ENCODE measurements around the gene CEBPE.

CEBPE gene

DNA sequence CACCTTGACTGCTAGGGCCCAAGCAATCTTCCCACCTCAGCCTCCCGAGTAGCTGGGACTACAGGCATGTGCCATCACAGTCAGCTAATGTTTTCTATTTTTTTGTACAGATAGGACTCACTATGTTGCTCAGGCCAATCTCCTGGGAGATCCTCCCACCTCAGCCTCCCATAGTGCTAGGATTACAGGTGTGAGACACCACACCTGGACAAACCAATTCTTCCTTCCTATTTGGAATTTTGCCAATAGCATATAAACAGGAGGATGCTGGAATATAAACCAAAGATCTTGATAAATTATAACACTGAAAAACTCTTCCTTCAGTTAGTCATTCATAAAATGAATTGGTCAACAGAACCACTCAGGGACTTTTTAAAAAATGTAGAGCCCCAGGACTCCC lies 32.5 kb downstream of the CEBPE start:
- H3K27ac ChIP-seq, result no peak overlapping the region
- H3K27me3 ChIP-seq, result no peaks in the 10 kb centered on the region
- H3K9me3 ChIP-seq, result no peaks in the 10 kb centered on the region
- peaks cover 66% of the 10 kb centered on the region for H4K20me1 ChIP-seq
- H3K4me1 ChIP-seq, result no peaks in the 10 kb centered on the region
- TF ChIP-seq Cebpa-rat (IDR thresholded peaks at IDR 0.05), result no peak
- H3K36me3 ChIP-seq, result peaks cover 100% of the 10 kb centered on the region
- no peak overlapping the region for H3K9ac ChIP-seq
- H3K4me2 ChIP-seq, result no peak overlapping the region
- no peak overlapping the region for H3K4me3 ChIP-seq

DNA sequence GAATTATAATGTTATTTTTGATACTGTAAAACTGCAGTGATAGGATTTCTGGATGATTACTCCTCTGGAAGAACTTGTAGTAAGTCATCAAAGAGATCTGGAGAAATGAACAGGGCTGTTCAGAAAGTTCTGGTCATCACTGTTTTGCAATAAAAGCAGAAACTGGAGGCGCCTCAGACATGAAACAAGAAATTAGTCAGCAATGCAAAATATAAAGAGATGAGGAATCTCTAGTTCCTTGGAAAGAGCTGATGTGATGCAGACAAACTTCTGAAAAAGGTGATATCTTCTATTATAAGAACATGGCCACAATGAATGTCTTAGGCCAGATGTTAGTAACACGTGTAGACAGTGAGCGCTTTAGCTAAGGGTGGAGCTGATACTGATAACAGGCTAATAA lies 33.6 kb downstream of the CEBPE start:
- H3K36me3 ChIP-seq, result peaks cover 100% of the 10 kb centered on the region
- no peaks in the 10 kb centered on the region for H3K4me1 ChIP-seq
- 0 out of 2 replicates have a peak overlapping the region, but pooled peaks have one; percentile 24 for H3K9ac ChIP-seq
- no peak overlapping the region for H3K4me2 ChIP-seq
- H3K27ac ChIP-seq, result no peak overlapping the region
- H4K20me1 ChIP-seq, result peaks cover 55% of the 10 kb centered on the region
- no peaks in the 10 kb centered on the region for H3K27me3 ChIP-seq
- no peaks in the 10 kb centered on the region for H3K9me3 ChIP-seq
- no peak overlapping the region for H3K4me3 ChIP-seq
- no peak for TF ChIP-seq Cebpa-rat (IDR thresholded peaks at IDR 0.05)

DNA sequence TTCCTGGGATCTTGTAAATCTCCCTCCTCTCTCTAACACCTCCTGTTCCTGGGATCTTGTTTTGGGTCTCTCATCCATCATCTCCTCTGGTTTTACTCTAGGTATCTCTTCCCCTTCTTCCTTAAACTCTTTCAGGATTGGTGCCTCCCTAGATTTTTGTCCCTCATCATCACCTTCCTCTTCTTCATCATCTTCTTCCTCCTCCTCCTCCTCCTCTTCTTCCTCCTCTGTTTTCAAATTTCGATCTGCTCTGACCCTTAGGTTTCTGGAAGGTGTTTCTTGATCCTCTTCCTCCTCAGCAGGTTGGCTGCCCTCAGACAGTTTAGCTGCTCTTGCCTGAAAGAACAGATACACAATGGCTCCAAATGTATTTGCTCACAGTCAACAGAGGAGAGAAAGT lies 38.6 kb downstream of the CEBPE start:
- Histone ChIP-seq H3K4me3 (no peak overlapping the region), H3K9ac (no peak overlapping the region; the same call in 1 of the 2 replicates), H3K27ac (no peak overlapping the region), H4K20me1 (peaks cover 52% of the 10 kb centered on the region), H3K4me1 (no peaks in the 10 kb centered on the region), H3K9me3 (no peaks in the 10 kb centered on the region), H3K27me3 (no peaks in the 10 kb centered on the region), H3K4me2 (no peak overlapping the region), H3K36me3 (peaks cover 100% of the 10 kb centered on the region)
- TF ChIP-seq Cebpa-rat (IDR thresholded peaks at IDR 0.05), result no peak

DNA sequence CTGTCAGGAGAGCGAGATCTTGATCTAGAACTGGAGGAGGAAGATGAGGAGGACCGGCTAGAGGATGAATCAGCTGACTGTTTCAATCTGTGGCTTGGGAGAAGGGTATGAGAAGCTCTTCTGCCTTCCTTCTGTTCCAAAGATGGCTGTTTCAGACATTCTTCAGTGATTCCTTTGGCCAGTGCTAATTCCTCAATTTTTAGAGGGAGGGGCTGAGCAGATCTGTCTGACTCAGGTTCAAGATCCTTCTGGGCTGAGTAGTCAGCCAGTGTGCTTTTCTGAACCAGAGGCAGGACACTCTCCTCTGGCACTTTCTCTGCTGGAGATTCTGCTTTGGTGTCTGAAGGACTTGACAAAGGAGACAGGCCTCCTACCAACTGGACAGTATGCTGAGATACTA lies 39.3 kb downstream of the CEBPE start:
- TF ChIP-seq Cebpa-rat (IDR thresholded peaks at IDR 0.05), result no peak
- Histone ChIP-seq H4K20me1 (peaks cover 44% of the 10 kb centered on the region), H3K4me1 (no peaks in the 10 kb centered on the region), H3K4me2 (no peak overlapping the region), H3K9me3 (no peaks in the 10 kb centered on the region), H3K4me3 (no peak overlapping the region), H3K27me3 (no peaks in the 10 kb centered on the region), H3K27ac (no peak overlapping the region), H3K36me3 (peaks cover 100% of the 10 kb centered on the region), H3K9ac (no peak overlapping the region; the same call in 1 of the 2 replicates)

DNA sequence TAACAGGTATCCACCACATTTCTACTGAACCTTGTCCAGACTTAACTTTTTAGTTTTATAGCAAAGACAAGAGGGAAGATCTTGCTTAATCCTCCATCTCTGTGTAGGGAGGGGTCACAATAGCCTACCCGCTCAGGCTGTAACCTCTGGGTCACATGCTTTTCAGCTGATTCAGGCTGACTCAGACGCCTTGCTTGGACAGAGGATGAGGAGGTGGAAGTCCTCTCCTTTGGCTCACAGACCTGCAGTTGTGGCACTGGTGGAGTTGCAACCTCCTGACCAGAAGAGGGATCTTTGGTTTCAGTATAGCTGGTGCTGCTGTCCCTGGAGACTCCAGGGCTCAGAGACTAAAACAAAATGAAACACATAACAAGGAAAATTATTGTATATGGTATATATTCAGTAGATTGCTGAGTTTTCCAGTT lies 40.4 kb downstream of the CEBPE start:
- Histone ChIP-seq H3K9me3 (no peaks in the 10 kb centered on the region), H3K4me2 (no peak overlapping the region), H3K9ac (no peak overlapping the region), H3K4me3 (no peak overlapping the region), H3K36me3 (peaks cover 100% of the 10 kb centered on the region), H3K27ac (no peak overlapping the region), H3K27me3 (no peaks in the 10 kb centered on the region), H3K4me1 (no peaks in the 10 kb centered on the region), H4K20me1 (peaks cover 43% of the 10 kb centered on the region)
- TF ChIP-seq Cebpa-rat (IDR thresholded peaks at IDR 0.05), result no peak

DNA sequence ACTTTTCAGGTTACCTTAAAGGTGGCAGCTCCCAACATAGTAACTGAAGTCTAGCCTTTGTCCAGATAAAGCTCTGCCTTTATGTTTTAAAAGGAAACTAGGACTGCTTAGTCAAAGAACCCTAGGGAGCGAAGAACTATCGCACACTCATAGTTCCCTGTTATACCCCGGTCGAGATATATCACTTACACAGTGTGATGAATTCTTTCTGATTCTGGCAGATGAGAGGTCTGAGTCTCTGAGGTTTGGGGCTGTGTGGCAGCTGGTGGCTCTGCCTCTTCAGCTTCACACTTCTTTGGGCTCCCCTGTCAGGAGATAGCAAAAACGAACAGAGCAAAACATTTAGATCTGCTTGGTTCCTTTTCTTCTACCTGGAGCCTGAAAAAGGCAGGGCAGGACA lies 41.1 kb downstream of the CEBPE start:
- H3K27ac ChIP-seq, result no peak overlapping the region
- no peaks in the 10 kb centered on the region for H3K9me3 ChIP-seq
- H3K4me2 ChIP-seq, result no peak overlapping the region
- TF ChIP-seq Cebpa-rat (IDR thresholded peaks at IDR 0.05), result no peak
- no peaks in the 10 kb centered on the region for H3K27me3 ChIP-seq
- H4K20me1 ChIP-seq, result peaks cover 43% of the 10 kb centered on the region
- H3K9ac ChIP-seq, result no peak overlapping the region
- H3K4me3 ChIP-seq, result no peak overlapping the region
- H3K36me3 ChIP-seq, result peaks cover 100% of the 10 kb centered on the region
- H3K4me1 ChIP-seq, result 0 out of 2 replicates have a peak, but pooled peaks cover 1% of the 10 kb centered on the region

DNA sequence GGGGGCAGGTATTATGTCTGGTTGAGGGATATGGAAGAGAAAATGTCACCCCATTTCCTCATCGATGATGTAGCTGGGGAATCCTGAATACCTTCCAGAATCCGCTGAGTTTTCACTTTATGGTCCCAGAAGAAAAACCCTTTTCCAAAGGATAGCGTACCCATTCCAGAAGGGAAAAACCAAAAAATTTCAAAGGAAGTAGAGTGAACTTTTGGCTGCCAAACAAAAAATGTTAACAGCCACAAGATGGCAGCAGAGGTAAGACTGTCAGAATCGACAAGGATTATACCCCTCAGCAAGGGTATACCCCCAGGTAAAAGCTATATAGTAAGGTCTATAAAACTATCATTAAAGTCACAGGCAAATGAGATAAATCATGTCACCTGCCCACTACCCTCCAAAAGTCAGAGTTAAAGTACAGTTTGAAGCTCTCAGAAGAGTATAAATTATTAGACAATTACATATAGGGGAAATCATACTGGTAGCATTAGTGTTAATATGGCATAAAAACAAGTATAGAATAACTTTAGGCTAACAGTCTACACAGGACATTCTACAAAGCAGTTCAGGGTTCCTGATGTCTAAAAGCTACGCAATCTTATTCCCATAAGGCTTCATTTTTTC lies 42.2 kb downstream of the CEBPE start:
- Histone ChIP-seq H3K4me3 (no peak overlapping the region), H3K27ac (no peak overlapping the region), H3K9ac (no peak overlapping the region), H3K9me3 (no peaks in the 10 kb centered on the region), H3K4me2 (no peak overlapping the region), H3K36me3 (peaks cover 100% of the 10 kb centered on the region), H4K20me1 (peaks cover 48% of the 10 kb centered on the region), H3K27me3 (no peaks in the 10 kb centered on the region), H3K4me1 (peaks cover 12% of the 10 kb centered on the region)
- TF ChIP-seq Cebpa-rat (IDR thresholded peaks at IDR 0.05), result no peak

DNA sequence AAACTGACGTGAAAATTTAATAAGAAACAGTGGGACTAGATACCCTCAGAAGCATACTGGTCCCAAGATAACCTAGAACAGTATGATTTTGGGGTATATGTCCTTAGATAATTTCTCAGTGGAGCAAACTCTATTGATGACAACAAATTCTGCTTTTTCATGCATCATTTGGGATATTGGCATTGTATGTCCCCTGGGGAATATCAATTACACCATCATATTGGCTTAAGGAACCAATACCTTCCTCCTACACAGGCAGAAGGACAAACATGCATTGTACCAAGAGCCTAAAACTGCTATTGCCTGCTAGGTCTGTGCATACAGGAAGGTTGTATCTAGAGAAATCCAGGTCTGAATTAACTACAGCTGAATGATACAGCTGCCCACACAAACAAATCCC lies 44.1 kb downstream of the CEBPE start:
- peaks cover 58% of the 10 kb centered on the region for H4K20me1 ChIP-seq
- H3K4me1 ChIP-seq, result peaks cover 23% of the 10 kb centered on the region
- no peak for TF ChIP-seq Cebpa-rat (IDR thresholded peaks at IDR 0.05)

DNA sequence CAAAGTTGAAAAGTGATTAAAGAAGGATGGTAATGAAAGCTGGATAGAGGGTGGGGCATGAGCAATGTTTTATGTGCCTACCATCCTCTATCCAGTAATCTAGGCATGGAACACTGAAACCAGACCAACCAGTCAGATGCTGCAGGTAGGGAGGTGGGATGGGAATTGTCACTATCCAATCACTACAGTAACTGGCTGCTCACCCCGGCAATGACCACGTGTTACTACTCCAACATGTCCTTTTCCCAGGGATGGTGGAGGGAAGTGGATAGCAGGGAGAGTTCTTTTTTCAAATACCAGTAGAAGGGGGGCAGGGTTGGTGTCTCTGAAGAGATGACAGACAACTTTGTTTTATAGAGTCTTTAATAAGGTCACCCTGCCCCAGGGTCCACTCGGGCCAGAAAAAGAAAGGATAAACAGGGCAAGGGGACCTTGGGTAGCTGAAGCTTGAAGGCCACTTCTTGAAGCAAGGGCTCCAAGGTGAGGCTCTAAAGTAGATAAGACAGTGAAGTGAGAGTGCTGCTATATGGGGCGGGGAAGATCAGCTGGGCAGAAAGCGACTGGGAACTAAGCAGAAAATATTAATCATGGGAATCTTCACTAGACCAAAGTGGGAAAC lies 47.0 kb downstream of the CEBPE start:
- peaks cover 75% of the 10 kb centered on the region for H3K36me3 ChIP-seq
- H4K20me1 ChIP-seq, result peaks cover 58% of the 10 kb centered on the region
- H3K9me3 ChIP-seq, result no peaks in the 10 kb centered on the region
- peak overlapping the region; percentile 94 for H3K27ac ChIP-seq
- H3K27me3 ChIP-seq, result no peaks in the 10 kb centered on the region
- peaks cover 41% of the 10 kb centered on the region for H3K4me1 ChIP-seq
- peak overlapping the region; percentile 97 for H3K9ac ChIP-seq
- no peak for TF ChIP-seq Cebpa-rat (IDR thresholded peaks at IDR 0.05)
- peak overlapping the region; percentile 89 for H3K4me3 ChIP-seq
- peak overlapping the region; percentile 95 for H3K4me2 ChIP-seq

More for the DNA sequence above, 44.1 kb downstream of the CEBPE start:
- Histone ChIP-seq H3K27me3 (no peaks in the 10 kb centered on the region), H3K36me3 (peaks cover 81% of the 10 kb centered on the region), H3K4me2 (no peak overlapping the region), H3K9me3 (no peaks in the 10 kb centered on the region), H3K9ac (no peak overlapping the region), H3K4me3 (no peak overlapping the region), H3K27ac (no peak overlapping the region)

DNA sequence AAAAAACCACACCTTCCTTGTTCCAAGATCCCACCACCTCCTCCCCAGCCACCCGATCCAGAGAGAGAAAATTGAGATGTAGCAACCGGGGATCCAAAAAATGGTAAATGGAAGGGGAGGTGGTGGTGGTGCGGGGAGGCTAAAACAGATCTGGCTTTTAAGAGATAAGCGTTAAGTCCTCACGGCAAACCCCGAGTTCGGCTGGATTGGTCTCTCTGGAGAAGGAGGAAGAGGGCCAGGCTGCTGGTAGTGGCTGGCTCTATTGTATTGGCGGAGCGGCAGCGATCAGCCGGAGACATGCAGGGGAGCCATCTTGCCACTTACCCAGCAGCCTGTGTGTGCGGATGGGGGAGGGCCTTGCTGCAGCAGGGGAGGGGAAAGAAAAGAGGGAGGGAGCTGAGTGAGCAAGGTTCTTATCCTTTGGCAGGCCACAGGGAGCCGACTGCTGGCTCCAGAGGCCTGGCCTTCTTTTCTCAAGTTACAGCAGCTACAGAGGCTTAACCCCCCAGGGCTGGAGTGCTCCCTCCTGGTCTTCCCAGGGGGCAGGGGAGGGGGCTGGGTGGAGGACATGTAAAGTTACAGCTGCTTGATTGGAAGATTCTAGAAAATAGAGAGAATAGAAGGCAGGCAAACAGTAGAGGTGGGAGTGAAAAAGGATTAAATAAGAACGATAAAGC lies 47.7 kb downstream of the CEBPE start:
- H3K4me3 ChIP-seq, result peak overlapping the region; percentile 89
- H3K9me3 ChIP-seq, result no peaks in the 10 kb centered on the region
- TF ChIP-seq Cebpa-rat (IDR thresholded peaks at IDR 0.05), result no peak
- H3K36me3 ChIP-seq, result peaks cover 75% of the 10 kb centered on the region
- no peaks in the 10 kb centered on the region for H3K27me3 ChIP-seq
- peak overlapping the region; percentile 97 for H3K9ac ChIP-seq
- peaks cover 58% of the 10 kb centered on the region for H4K20me1 ChIP-seq
- H3K4me1 ChIP-seq, result peaks cover 41% of the 10 kb centered on the region
- H3K27ac ChIP-seq, result peak overlapping the region; percentile 94
- H3K4me2 ChIP-seq, result peak overlapping the region; percentile 95
